Neutrophil (primary cell): ENCODE data around the gene OR2M2.

Source experiments
- H3K27ac ChIP-seq: fragments of 200-600 bp; sonication (generic); 2 replicates; pipeline ENCODE4 v1.5.1; 2016; ENCODE audit warnings: mild to moderate bottlenecking, moderate library complexity
- H3K27me3 ChIP-seq: fragments of 200-600 bp; sonication (generic); 2 replicates; pipeline ENCODE4 v1.6.0; 2016; ENCODE audit warnings: mild to moderate bottlenecking
- H3K36me3 ChIP-seq: fragments of 200-600 bp; sonication (generic); 2 replicates; pipeline ENCODE4 v1.5.1; 2017
- H3K4me1 ChIP-seq, 2 experiments: fragments of 200-600 bp in 1 of 2; sonication (generic) in 1 of 2; 1 replicate in 1 of 2; 2 replicates in 1 of 2; pipeline versions ENCODE4 v1.5.1 to v1.6.1; 2013 to 2016; ENCODE audit warnings: low read depth in 1 of 2, low read length in 1 of 2, mild to moderate bottlenecking in 1 of 2, moderate library complexity in 1 of 2; ENCODE audit not compliant: control insufficient read depth in 1 of 2, insufficient read depth in 1 of 2
- H3K4me3 ChIP-seq, 2 experiments: fragments of 200-600 bp in 1 of 2; sonication (generic) in 1 of 2; 1 replicate in 1 of 2; 2 replicates in 1 of 2; pipeline ENCODE4 v1.5.1; 2013 to 2016; ENCODE audit warnings: low read depth in 1 of 2, low read length in 1 of 2, mild to moderate bottlenecking in 1 of 2, moderate library complexity in 1 of 2
- H3K9me3 ChIP-seq: fragments of 200-600 bp; sonication (generic); 2 replicates; pipeline ENCODE4 v1.5.1; 2016
- TF ChIP-seq, protein P1 (sequence below): fragments of 200-600 bp; sonication (generic); IDR thresholded peaks from 2 replicates; pipeline ENCODE4 v1.5.1; 2016; ENCODE audit warnings: antibody characterized with exemption

Gene OR2M2

GRCh38 chr1:248215880-248216279, 41.3 kb downstream of the OR2M2 start:
- H3K4me3 ChIP-seq, result no peak overlapping the region
- TF ChIP-seq, protein P1, sequence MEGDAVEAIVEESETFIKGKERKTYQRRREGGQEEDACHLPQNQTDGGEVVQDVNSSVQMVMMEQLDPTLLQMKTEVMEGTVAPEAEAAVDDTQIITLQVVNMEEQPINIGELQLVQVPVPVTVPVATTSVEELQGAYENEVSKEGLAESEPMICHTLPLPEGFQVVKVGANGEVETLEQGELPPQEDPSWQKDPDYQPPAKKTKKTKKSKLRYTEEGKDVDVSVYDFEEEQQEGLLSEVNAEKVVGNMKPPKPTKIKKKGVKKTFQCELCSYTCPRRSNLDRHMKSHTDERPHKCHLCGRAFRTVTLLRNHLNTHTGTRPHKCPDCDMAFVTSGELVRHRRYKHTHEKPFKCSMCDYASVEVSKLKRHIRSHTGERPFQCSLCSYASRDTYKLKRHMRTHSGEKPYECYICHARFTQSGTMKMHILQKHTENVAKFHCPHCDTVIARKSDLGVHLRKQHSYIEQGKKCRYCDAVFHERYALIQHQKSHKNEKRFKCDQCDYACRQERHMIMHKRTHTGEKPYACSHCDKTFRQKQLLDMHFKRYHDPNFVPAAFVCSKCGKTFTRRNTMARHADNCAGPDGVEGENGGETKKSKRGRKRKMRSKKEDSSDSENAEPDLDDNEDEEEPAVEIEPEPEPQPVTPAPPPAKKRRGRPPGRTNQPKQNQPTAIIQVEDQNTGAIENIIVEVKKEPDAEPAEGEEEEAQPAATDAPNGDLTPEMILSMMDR, result no peak
- peaks cover 11 to 30% of the 10 kb centered on the region in 2 experiments for H3K4me1 ChIP-seq
- no peaks in the 10 kb centered on the region for H3K36me3 ChIP-seq
- H3K27me3 ChIP-seq, result no peaks in the 10 kb centered on the region
- H3K9me3 ChIP-seq, result no peaks in the 10 kb centered on the region
- no peak overlapping the region for H3K27ac ChIP-seq

- no peaks in the 10 kb centered on the region for H3K4me1 ChIP-seq
- H3K36me3 ChIP-seq, result no peaks in the 10 kb centered on the region
- H3K27ac ChIP-seq, result no peak overlapping the region
- H3K27me3 ChIP-seq, result no peaks in the 10 kb centered on the region
- no peak overlapping the region for H3K4me3 ChIP-seq
- TF ChIP-seq, protein P1, result no peak
- no peaks in the 10 kb centered on the region for H3K9me3 ChIP-seq
These were observed 50.9 kb downstream of the OR2M2 start for GRCh38 chr1:248225537-248225936.

- Histone ChIP-seq H3K4me3 (no peak overlapping the region), H3K9me3 (no peaks in the 10 kb centered on the region), H3K36me3 (no peaks in the 10 kb centered on the region)
These were observed 54.8 kb downstream of the OR2M2 start for GRCh38 chr1:248229360-248229908.

More at GRCh38 chr1:248229360-248229908, 54.8 kb downstream of the OR2M2 start:
- Histone ChIP-seq H3K27me3 (no peaks in the 10 kb centered on the region), H3K4me1 (no peaks in the 10 kb centered on the region), H3K27ac (no peak overlapping the region)
- TF ChIP-seq, protein P1, result no peak
